Nephron (organoid): Measurements from ENCODE around the gene ATP5F1D.

Experiments
- H3K27ac Mint-ChIP-seq, 3 experiments: 2 replicates each; pipeline ENCODE4 v1.8.0; 2020; ENCODE audit warnings: mixed read lengths in 3 of 3, mild to moderate bottlenecking in 2 of 3, moderate library complexity in 1 of 3
- H3K27me3 Mint-ChIP-seq: 2 replicates; pipeline ENCODE4 v1.8.0; 2021; ENCODE audit warnings: low read depth, mild to moderate bottlenecking, moderate library complexity, mixed read lengths
- H3K36me3 Mint-ChIP-seq: 2 replicates; pipeline ENCODE4 v1.8.0; 2020; ENCODE audit warnings: low read depth, mixed read lengths
- H3K4me1 Mint-ChIP-seq: 2 replicates; pipeline ENCODE4 v1.8.0; 2020; ENCODE audit warnings: mixed read lengths
- H3K4me3 Mint-ChIP-seq, 3 experiments: 2 replicates each; pipeline ENCODE4 v1.8.0; 2020; ENCODE audit warnings: mild to moderate bottlenecking in 3 of 3, mixed read lengths in 3 of 3, moderate library complexity in 2 of 3
- H3K9me3 Mint-ChIP-seq: 2 replicates; pipeline ENCODE4 v1.8.0; 2020; ENCODE audit warnings: mixed read lengths
- TF ChIP-seq, protein P1 (sequence below), 3 experiments: fragments of 200-600 bp; sonication (generic); IDR thresholded peaks; one replicate each; pipeline ENCODE4 v1.5.0; 2021; ENCODE audit warnings: antibody characterized with exemption in 3 of 3; ENCODE audit not compliant: unreplicated experiment in 3 of 3

ATP5F1D gene

GRCh38 chr19:1284979-1285736, 43.6 kb downstream of the ATP5F1D start:
- no peaks in the 10 kb centered on the region for H3K9me3 Mint-ChIP-seq
- peak overlapping the region; percentile 82 to 86 (median 84) for H3K4me3 Mint-ChIP-seq
- no peaks in the 10 kb centered on the region for H3K36me3 Mint-ChIP-seq
- peaks cover 10% of the 10 kb centered on the region for H3K27me3 Mint-ChIP-seq
- peaks cover 14% of the 10 kb centered on the region for H3K4me1 Mint-ChIP-seq
- peak overlapping the region; percentile 64 to 68 (median 64) for H3K27ac Mint-ChIP-seq
- TF ChIP-seq, protein P1, sequence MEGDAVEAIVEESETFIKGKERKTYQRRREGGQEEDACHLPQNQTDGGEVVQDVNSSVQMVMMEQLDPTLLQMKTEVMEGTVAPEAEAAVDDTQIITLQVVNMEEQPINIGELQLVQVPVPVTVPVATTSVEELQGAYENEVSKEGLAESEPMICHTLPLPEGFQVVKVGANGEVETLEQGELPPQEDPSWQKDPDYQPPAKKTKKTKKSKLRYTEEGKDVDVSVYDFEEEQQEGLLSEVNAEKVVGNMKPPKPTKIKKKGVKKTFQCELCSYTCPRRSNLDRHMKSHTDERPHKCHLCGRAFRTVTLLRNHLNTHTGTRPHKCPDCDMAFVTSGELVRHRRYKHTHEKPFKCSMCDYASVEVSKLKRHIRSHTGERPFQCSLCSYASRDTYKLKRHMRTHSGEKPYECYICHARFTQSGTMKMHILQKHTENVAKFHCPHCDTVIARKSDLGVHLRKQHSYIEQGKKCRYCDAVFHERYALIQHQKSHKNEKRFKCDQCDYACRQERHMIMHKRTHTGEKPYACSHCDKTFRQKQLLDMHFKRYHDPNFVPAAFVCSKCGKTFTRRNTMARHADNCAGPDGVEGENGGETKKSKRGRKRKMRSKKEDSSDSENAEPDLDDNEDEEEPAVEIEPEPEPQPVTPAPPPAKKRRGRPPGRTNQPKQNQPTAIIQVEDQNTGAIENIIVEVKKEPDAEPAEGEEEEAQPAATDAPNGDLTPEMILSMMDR (IDR thresholded peaks at IDR 0.05; ENCODE audit: unreplicated experiment in 3 of 3), result no peak

GRCh38 chr19:1285737-1286360, 44.3 kb downstream of the ATP5F1D start, which contains the start of gene EFNA2:
Gene EFNA2, plus strand, starts transcription at chr19:1285873. Its CDS starts 296 bp downstream, at chr19:1286169.
- Mint-ChIP-seq H3K27ac (peak within 1 kb of the TSS; percentile 64 to 68 (median 64)), H3K27me3 (peaks cover 6% of the 10 kb centered on the region), H3K9me3 (no peaks in the 10 kb centered on the region), H3K4me1 (peaks cover 10% of the 10 kb centered on the region), H3K4me3 (peak within 1 kb of the TSS; percentile 84 to 86 (median 86)), H3K36me3 (no peaks in the 10 kb centered on the region)
- TF ChIP-seq, protein P1 (IDR thresholded peaks at IDR 0.05; ENCODE audit: unreplicated experiment in 3 of 3), result no peak

GRCh38 chr19:1286487-1287353, 45.2 kb downstream of the ATP5F1D start:
- no peaks in the 10 kb centered on the region for H3K9me3 Mint-ChIP-seq
- no peaks in the 10 kb centered on the region for H3K36me3 Mint-ChIP-seq
- peaks cover 6% of the 10 kb centered on the region for H3K27me3 Mint-ChIP-seq
- TF ChIP-seq, protein P1 (IDR thresholded peaks at IDR 0.05; ENCODE audit: unreplicated experiment in 3 of 3), result no peak
- H3K27ac Mint-ChIP-seq, result no peak overlapping the region
- H3K4me3 Mint-ChIP-seq, result peak overlapping the region; percentile 79 to 86 (median 79)
- peaks cover 10% of the 10 kb centered on the region for H3K4me1 Mint-ChIP-seq

DNA sequence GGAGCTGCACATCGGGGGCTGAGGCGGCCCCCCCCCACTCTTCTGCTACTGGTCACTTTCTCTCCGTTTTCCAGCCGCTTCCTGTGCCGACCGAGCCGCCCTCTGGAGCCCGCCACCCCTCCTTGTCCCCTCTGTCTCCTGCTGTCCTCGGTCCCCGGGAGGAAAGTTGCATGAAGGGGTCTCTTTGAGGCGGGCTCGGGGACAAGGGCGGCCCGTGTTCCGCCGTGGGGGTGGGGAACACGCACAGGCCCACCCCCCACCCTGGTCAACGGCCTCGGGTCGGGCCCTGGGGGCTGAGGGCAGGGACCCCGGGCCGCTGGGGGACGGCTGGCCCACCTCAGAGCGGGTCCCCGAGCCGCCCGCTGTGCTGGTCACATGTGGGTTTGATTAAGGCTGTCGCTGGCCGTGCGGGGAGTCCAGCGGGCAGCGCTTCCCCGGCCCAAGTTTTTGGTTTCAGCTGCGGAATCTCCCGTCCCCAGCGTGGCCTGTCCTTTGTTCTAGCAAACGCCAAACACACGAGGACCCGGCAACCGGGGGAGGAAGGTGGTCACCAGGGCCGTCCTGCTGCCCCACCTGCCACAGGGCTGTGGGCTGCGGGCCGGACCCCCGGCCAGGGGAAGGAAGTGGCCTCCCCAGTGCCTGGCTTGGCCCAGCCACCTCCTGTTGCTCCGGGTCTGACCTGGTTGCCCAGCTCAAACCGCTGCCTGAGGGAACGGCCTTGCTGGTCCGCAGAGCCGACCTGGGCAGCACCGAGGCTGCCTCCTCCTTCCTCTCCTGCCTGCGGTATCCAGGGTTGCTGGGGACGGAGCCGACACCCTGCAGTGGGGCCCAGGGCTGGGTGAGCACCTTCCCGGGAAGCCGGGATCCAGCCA, 46.0 kb downstream of the ATP5F1D start:
- Mint-ChIP-seq H3K4me3 (peak overlapping the region; percentile 62 to 86 (median 66)), H3K27ac (no peak overlapping the region), H3K9me3 (no peaks in the 10 kb centered on the region)

DNA sequence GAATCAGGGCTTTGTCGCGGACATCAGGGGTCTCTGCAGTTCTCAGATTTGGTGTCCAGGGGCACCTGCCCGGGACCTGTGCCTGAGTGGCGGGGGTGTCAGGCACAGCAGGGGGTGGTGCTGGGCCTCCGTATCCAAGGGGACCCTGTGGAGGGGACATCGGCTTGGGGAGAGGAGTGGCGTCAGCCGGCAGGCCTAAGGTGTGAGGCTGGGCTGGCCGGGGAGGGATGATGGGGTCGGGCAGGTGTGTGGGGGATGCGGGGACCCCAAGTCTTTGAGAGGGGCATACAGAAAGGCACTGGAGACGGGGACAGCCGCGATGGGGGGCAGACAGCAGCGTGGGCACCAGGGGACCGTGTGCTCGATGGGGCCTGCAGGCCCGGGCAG, 46.7 kb downstream of the ATP5F1D start:
- TF ChIP-seq, protein P1 (IDR thresholded peaks at IDR 0.05; ENCODE audit: unreplicated experiment in 3 of 3), result no peak
- Mint-ChIP-seq H3K4me3 (peak overlapping the region; percentile 62 to 73 (median 66)), H3K36me3 (no peaks in the 10 kb centered on the region), H3K27me3 (peaks cover 6% of the 10 kb centered on the region), H3K9me3 (no peaks in the 10 kb centered on the region), H3K4me1 (peaks cover 10% of the 10 kb centered on the region), H3K27ac (no peak overlapping the region)

More for the DNA sequence above, 46.0 kb downstream of the ATP5F1D start:
- TF ChIP-seq, protein P1 (IDR thresholded peaks at IDR 0.05; ENCODE audit: unreplicated experiment in 3 of 3), result no peak
- Mint-ChIP-seq H3K4me1 (peaks cover 10% of the 10 kb centered on the region), H3K27me3 (peaks cover 6% of the 10 kb centered on the region), H3K36me3 (no peaks in the 10 kb centered on the region)
